ENCODE measurements around the gene PPIE.

DNA sequence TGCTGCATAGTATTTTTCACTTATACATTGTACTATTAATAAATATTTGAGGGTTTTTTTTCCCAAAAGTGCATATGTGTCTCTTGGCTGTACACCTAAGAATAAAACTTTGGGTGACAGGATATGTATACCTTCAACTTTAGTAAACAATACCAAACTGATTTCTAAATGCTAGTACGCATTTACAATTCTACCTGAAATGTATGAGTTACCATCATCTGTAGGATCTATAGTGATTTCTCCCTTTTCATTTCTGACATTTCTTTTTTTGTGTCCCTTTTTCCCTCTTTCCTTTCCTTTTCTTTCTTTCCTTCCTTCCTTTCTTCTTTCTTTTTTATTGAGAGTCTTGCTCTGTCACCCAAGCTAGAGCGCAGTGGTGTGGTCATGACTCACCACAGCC, 66.7 kb downstream of the PPIE start:
- TF ChIP-seq, protein P1, sequence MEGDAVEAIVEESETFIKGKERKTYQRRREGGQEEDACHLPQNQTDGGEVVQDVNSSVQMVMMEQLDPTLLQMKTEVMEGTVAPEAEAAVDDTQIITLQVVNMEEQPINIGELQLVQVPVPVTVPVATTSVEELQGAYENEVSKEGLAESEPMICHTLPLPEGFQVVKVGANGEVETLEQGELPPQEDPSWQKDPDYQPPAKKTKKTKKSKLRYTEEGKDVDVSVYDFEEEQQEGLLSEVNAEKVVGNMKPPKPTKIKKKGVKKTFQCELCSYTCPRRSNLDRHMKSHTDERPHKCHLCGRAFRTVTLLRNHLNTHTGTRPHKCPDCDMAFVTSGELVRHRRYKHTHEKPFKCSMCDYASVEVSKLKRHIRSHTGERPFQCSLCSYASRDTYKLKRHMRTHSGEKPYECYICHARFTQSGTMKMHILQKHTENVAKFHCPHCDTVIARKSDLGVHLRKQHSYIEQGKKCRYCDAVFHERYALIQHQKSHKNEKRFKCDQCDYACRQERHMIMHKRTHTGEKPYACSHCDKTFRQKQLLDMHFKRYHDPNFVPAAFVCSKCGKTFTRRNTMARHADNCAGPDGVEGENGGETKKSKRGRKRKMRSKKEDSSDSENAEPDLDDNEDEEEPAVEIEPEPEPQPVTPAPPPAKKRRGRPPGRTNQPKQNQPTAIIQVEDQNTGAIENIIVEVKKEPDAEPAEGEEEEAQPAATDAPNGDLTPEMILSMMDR (IDR thresholded peaks at IDR 0.05): no peak
- no peak for TF ChIP-seq POLR2AphosphoS5 (IDR thresholded peaks at IDR 0.05)

Measured in sigmoid colon (tissue), 4 donors.